ENCODE results near the gene ATP5PO.

ATP5PO gene, protein sequence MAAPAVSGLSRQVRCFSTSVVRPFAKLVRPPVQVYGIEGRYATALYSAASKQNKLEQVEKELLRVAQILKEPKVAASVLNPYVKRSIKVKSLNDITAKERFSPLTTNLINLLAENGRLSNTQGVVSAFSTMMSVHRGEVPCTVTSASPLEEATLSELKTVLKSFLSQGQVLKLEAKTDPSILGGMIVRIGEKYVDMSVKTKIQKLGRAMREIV

GRCh38 chr21:33915368-33916199 is at the start of gene ATP5PO:
ATP5PO (minus strand) TSS chr21:33915804; CDS start chr21:33915763, 41 bp downstream.
- DNase-seq, result peak; percentile 81

DNA sequence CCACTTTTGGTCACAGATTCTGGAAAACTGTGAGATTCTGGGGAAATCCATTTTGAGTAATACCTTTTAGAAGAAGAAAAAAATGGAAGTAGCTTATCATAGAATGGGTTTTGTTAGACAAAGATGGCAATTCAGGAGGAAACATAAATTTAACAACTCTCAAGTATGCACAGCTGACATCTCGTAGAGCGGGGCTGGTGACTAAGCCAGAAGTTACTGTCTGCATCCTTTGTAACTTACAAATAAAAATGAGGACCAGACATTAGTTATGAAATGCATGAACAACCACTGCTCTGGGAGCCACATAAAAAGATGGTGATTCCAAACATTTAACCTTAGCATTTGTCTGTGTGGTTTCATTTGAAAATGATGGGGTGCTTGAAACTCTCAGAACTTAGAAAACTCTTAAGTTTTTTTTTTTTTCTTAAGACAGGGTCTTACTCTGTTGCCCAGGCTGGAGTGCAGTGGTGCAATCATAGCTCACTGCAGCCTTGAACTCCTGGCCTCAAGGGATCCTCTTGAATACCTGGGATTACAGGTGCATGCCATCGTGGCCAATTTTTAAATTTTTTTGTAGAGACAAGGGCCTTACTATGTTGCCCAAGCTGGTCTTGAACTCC is 49.2 kb upstream of the ATP5PO start:
- no peak for DNase-seq

- DNase-seq, result no peak
Measured at GRCh38 chr21:33963848-33964555, 48.4 kb upstream of the ATP5PO start.

- no peak for DNase-seq
Measured at GRCh38 chr21:33962290-33962689, 46.7 kb upstream of the ATP5PO start.

DNA sequence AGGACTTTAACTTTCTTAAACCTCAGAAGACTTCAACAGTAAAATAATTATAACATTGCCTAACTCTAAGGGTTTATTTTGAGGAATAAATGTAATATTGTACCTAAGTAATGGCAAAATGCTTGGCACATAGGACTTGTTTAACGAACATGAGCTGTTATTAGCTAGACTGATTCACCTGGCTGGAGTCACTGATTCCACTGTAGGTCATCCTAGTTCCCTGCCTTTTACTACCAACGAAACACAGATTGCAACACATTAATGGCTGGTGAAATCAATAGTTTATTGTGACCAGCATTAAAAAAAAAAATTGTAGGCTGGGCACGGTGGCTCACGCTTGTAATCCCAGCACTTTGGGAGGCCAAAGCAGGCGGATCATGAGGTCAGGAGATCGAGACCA is 45.5 kb upstream of the ATP5PO start:
- no peak for DNase-seq

GRCh38 chr21:33959680-33960079 is 44.1 kb upstream of the ATP5PO start:
- DNase-seq, result no peak

- no peak for DNase-seq
Measured at GRCh38 chr21:33954395-33954794, 38.8 kb upstream of the ATP5PO start.

DNA sequence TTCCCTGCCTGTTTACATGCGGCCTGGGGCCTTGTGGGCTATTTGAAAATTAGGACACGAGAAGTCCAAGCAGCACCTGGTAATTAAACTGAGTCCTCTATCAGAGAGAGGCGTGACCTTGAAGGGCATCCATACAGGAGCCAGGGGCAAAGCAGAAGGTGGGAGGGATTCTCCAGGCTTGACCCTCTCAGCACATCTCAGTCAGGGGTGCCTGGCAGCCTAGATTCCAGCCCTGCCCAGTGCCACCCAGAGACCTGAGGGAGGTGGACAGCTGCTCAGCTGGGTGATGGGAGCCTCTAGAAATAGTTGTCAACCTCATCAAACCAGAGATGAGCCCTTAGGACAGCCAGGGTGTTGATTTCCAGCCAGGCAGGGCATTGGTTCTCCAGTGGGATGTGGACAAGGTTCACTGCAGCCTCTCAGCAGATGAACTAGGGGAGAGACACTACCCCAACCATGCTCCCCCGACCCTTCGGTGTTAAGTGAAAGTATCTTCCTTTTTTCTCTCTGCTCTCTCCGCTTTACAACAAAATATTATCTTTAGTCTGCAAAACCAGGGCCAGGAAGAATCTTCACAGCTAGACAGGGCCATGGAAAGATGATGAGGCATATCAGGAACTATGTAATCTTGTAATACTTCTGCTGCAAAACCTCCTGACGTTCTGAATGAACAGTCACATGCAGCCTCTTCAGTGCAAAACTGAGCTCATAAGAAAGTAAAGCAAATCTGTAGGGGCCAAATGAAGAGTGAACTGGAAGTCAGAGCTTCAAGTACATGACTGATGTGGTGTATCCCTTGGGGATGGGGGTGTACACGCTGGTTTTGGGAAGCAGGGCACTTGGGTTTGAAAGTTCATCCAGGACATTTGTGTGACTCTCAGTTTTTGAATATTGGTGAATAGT is 35.9 kb upstream of the ATP5PO start:
- no peak for DNase-seq

DNA sequence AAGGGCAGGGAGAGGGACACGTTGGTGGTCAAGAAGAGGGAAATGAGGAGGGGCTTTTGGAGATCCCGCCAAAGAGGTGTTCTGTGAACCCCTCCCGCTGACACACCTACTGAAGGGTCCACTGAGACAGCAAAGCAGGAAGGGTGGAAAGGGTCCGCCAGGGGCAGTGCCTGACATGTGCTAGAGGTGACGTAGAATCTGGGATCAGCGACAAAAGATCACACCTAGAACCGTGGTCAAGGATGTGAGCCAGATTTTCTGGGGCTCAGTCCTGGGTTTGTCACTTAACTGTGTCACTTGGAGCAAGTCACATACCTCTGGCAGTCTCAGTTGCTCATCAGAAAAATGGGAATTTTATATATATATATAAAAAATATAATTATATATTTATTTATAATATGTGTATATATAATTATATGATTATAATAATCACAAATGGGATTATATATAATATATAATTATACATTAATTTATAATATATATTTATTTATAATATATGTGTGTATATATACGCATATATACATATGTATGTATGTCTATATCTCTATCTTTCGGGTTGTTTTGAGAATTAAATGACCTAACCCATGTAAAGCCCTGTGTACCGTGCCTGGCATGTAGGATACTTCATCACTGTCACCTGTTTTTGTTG is 35.0 kb upstream of the ATP5PO start:
- no peak for DNase-seq

DNA sequence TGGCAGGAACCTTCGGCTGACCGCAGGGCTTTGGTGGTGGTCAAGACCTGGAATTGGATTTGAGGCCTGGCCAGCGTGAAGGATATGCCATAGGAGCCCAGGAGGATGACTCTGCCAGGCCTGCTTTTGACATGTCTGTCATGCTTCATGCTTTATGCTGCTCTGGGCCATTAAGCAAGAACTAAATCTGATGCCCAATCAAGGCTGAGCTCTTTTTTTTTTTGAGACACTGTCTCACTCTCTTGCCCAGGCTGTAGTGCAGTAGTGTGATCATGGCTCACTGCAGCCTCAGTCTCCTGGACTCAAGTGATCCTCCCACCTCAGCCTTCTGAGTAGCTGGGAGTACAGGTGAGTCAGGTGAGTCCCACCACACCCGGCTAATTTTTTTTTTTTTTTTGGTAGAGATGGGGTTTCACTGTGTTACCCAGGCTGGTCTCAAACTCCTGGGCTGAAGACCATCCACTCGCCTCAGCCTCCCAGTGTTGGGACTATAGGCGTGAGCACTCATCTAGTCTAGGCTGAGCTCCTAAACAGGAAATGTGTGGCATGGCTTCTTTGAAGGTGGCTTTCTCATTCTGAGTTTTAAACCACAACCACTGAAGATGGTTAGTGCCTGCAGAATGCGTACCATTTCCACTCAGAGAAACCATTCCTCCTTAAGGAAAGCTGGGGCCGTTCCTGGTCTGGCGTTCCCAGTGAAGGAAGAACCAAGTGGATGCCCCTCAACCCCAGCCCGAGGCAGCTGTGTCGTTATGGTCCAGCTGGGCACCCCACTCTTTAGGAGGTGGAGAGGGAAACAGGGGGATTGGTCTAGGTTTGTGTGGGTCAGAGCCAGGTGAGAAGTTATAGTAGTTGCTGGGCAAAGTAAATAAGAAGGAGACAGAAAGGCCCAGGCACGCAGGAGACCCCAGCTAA is 34.2 kb upstream of the ATP5PO start:
- no peak for DNase-seq

- DNase-seq, result no peak
Measured at GRCh38 chr21:33948951-33949444, 33.4 kb upstream of the ATP5PO start.

DNA sequence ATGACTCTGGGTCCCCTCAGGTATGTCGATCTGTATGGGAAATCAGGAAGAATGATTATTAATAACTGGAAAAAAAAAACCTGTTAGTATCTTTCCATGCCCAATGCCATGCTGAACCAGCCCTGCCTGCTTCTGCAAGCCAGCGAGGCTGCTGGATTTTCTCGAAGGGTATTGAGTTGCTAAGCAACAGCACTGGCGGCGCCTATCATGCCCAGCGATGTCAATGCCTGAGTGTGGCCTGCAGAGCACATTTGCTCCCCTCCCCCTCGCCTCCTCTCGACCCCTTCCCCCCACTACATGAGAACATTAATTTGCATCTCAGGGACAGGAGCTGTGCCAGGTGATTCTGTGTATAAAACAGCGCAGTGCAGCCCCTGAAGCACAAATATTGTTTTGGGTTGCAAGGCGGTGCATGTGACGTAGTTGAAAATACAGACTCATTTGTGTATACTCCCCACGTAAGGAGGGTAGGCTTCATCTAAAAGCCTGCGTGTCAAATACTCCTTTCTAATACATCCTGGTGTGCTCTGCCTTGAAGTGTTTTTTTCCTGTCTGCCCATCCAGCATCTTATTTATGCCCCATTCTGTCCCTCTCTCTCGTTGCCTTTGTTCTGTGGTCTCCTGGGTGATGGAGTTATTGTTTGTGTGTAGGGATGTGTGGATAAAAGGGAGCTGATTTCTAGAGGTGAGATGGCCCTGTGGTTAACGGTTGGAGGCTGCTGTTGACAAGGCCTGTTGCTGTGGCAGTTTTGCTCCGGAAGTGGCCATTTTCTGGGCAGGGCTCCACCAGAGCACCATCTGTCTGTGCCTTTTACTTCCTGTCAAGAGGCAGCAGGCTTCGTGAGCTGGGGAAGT is 32.7 kb upstream of the ATP5PO start:
- peak; percentile 48 for DNase-seq

DNA sequence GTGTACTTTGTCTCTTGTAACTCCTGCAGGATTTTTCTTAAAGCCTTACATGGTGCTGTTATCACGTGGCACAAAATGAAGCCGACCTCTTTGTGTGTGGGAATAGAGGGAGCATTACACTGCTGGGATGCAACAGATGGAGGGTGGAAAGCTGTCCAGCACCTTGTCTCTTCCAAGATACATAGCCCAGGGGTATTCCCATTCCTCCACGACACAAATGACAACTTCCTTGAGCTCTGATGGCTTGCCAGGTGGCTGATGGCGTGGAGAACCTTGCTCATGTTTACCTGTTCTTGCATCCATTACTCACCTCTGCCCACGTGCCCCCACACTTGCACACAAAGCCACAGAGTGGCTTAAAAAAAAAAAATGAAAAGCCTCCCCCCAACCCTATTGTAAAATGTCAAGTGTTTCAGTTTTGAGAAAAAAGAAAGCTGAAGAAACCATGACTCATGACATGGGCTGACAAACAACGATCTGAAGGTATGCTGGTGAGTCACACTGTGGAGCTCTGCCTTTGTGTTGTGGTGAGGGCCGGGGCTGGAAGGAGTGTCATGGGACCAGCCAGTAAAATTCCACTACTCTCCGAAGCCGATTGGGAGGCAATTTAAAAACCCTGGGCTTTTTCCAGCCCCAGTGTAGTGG is 32.0 kb upstream of the ATP5PO start:
- no peak for DNase-seq

DNA sequence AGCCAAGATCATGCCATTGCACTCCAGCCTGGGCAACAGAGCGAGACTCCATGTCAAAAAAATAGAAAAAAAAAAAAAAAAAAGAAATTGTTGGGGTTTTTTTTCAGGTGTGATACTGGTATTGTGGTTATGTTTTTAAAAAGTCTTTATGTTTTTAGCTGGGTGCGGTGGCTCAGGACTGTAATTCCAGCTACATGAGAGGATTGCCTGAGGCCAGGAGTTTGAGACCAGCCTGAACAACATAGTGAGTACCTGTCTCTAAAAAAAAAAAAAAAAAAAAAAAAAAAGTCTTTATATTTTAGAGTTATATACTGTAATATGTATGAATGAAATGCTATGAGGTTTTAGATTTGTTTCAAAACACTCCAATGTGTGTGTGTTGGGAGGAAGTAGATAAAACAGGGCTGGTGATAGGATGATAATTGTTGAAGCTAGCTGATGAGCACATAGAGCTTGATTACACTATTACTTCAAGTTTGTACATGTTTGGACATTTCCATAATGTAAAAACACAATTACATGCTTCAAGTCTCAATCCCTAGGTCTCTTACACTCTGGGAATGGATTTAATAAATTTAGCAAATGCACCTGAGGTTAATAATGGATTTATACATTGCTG is 30.2 kb upstream of the ATP5PO start:
- DNase-seq, result no peak

DNA sequence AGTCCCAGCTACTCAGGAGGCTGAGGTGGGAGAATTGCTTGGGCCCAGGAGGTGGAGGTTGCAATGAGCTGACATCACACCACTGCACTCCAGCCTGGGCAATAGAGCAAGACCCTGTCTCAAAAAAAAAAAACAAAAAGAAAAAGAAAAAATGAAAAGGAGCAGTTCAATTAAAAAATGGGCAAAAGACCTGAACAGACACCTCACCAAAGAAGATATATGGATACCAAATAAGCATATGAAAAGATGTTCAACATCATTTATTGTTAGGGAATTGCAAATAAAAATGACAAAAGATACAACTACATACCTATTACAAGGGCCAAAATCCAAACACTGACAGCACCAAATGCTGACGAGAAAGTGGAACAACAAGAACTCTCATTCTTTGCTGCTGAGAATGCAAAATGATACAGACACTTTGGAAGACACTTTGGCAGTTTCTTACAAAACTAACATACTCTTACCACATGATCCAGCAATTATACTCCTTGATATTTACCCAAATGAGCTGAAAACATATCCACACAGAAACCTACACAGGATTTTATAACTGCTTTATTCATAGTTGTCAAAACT is 28.7 kb upstream of the ATP5PO start:
- DNase-seq, result no peak

DNA sequence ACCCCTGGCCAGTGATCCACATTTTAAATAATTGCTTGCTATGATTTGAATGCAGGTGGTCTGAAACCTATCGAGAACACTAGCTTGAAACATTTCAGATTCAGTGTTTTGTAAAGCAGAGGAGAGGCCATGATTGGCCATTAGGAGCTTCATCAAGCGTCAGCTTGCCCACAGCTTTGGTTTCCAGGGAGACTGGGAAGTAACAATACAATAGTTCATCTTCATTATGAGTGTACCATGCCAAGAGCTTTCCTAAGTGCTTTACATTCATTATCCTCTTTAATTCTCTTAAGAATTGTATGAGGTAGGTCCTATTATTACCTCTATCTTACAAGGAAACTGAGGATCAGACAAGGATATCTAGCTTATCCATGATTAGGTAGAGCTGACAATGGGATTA is 27.7 kb upstream of the ATP5PO start:
- DNase-seq, result no peak

DNA sequence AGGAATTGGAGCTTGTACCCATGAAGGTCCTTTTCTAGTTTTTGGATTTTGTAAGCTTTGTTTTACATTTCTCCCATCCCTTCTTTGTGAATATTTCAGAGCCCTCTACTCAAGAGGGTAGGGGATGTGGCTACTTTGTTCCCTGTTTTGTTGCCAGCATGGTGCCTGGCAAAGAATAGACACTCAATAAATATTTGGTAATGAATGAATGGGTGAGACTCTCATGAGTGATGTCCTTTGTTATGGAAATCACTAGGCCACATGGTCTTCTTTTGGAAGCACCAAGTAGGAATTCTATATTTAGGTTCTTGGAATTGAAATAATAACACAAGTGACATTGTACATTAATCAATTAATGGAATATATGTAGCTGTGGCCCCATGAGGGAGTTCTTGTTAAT is 26.8 kb upstream of the ATP5PO start:
- DNase-seq, result no peak

GRCh38 chr21:33940881-33941245 is 25.3 kb upstream of the ATP5PO start:
- DNase-seq, result no peak
